ENCODE measurements around the gene GMPR2.

GMPR2 gene

DNA sequence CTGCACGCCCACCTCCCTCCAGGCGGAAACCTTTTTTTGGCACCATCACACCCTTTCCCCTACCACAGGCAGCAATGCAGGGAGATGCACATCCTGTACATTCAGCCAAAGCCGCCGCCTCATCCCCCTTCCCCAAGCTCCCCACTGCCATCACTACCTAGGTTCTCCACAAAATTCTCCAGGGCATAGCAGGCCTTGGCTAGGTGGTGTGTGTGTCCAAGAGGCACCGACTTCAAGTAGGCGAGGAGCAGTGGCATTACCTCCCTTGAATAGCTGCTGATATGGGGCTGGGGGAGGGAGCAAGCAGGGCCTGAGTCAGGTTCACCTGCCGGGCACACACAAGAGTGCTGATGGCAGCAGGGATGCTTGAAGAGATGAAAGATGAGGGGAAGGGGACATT, 47.7 kb upstream of the GMPR2 start:
- Histone ChIP-seq H3K4me3 (replicated peaks; ENCODE audit: insufficient read depth, low read length) (no peak overlapping the region), H3K27me3 (ENCODE audit: insufficient read depth, poor library complexity, severe bottlenecking) (no peaks in the 10 kb centered on the region), H3K27ac (replicated peaks) (no peak overlapping the region)
- TF ChIP-seq POLR2AphosphoS5 (IDR thresholded peaks at IDR 0.05; ENCODE audit: low read depth) = no peak
- TF ChIP-seq GABPA (IDR thresholded peaks at IDR 0.05; ENCODE audit: low read depth) = no peak
- TF ChIP-seq SPI1 (IDR thresholded peaks at IDR 0.05; ENCODE audit: borderline replicate concordance, low read depth) = no peak
- TF ChIP-seq, protein P1, sequence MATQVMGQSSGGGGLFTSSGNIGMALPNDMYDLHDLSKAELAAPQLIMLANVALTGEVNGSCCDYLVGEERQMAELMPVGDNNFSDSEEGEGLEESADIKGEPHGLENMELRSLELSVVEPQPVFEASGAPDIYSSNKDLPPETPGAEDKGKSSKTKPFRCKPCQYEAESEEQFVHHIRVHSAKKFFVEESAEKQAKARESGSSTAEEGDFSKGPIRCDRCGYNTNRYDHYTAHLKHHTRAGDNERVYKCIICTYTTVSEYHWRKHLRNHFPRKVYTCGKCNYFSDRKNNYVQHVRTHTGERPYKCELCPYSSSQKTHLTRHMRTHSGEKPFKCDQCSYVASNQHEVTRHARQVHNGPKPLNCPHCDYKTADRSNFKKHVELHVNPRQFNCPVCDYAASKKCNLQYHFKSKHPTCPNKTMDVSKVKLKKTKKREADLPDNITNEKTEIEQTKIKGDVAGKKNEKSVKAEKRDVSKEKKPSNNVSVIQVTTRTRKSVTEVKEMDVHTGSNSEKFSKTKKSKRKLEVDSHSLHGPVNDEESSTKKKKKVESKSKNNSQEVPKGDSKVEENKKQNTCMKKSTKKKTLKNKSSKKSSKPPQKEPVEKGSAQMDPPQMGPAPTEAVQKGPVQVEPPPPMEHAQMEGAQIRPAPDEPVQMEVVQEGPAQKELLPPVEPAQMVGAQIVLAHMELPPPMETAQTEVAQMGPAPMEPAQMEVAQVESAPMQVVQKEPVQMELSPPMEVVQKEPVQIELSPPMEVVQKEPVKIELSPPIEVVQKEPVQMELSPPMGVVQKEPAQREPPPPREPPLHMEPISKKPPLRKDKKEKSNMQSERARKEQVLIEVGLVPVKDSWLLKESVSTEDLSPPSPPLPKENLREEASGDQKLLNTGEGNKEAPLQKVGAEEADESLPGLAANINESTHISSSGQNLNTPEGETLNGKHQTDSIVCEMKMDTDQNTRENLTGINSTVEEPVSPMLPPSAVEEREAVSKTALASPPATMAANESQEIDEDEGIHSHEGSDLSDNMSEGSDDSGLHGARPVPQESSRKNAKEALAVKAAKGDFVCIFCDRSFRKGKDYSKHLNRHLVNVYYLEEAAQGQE (IDR thresholded peaks at IDR 0.05; ENCODE audit: insufficient replicate concordance, low read depth) = no peak
- TF ChIP-seq, protein P2, sequence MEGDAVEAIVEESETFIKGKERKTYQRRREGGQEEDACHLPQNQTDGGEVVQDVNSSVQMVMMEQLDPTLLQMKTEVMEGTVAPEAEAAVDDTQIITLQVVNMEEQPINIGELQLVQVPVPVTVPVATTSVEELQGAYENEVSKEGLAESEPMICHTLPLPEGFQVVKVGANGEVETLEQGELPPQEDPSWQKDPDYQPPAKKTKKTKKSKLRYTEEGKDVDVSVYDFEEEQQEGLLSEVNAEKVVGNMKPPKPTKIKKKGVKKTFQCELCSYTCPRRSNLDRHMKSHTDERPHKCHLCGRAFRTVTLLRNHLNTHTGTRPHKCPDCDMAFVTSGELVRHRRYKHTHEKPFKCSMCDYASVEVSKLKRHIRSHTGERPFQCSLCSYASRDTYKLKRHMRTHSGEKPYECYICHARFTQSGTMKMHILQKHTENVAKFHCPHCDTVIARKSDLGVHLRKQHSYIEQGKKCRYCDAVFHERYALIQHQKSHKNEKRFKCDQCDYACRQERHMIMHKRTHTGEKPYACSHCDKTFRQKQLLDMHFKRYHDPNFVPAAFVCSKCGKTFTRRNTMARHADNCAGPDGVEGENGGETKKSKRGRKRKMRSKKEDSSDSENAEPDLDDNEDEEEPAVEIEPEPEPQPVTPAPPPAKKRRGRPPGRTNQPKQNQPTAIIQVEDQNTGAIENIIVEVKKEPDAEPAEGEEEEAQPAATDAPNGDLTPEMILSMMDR (IDR thresholded peaks at IDR 0.05; ENCODE audit: insufficient read depth, low read length) = no peak
- DNase-seq (ENCODE audit: low read depth in 1 of 2, low spot score in 1 of 2) = no peak

DNA sequence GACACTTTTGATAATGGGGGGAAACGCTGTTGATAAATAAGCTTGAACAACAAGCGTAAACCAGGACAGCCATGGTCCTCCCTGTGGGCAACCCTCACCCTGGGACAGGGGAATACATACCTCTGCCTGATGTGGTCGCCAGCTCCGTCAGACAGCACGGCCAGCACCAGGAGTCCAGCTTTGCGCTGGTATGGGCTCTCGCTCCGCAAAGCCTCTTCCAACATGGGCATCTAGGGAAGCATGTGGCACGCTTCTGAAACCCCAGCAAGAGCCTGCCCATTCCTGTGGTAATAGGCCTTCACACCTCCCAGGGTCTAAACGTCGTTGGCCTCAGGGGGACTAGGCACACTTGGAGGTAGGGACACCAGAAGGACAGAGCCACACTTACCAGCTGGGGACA, 47.0 kb upstream of the GMPR2 start:
- no peak overlapping the region for H3K27ac ChIP-seq (replicated peaks)

DNA sequence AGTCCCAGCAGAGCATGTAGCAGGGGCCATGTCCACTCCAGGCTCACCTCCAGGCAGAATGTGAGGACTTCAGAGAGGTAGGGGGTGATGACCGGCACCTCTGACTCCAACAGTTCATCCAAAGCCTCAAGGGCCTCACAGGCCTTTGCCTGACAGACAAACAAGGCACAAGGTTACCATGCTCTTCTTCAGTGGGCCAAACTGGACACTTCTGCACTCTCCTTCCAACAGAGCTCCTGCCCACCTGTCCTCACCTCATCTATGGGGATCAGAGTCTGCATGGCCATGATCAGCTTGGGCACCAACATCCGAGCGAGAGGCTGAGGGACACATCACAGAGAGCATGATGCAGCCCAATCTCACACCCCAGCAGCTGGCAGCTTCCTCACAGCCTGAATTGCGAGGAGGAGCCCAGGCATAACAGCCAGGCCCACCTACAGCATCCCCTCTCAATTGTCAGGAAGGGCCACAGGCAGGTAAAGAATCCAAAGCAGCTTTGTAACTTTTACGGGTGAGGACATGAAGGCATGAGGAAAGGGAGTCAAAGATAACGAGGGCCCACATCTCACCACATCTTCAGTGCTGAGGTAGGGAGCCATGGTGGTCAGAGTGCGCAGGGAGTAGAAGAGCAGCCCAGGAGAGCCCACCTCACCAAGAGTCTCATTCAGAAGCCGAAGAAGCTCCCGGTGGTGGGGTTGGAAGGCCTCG, 45.7 kb upstream of the GMPR2 start:
- no peak overlapping the region for H3K27ac ChIP-seq (replicated peaks)
- H3K4me3 ChIP-seq (replicated peaks; ENCODE audit: insufficient read depth, low read length) = no peak overlapping the region
- no peaks in the 10 kb centered on the region for H3K27me3 ChIP-seq (ENCODE audit: insufficient read depth, poor library complexity, severe bottlenecking)
- TF ChIP-seq POLR2AphosphoS5 (IDR thresholded peaks at IDR 0.05; ENCODE audit: low read depth) (no peak), GABPA (IDR thresholded peaks at IDR 0.05; ENCODE audit: low read depth) (no peak), SPI1 (IDR thresholded peaks at IDR 0.05; ENCODE audit: borderline replicate concordance, low read depth) (no peak)
- TF ChIP-seq, protein P2 (IDR thresholded peaks at IDR 0.05; ENCODE audit: insufficient read depth, low read length) = no peak
- TF ChIP-seq, protein P1 (IDR thresholded peaks at IDR 0.05; ENCODE audit: insufficient replicate concordance, low read depth) = no peak
- no peak for DNase-seq (ENCODE audit: low read depth in 1 of 2, low spot score in 1 of 2)

More for the DNA sequence above, 47.0 kb upstream of the GMPR2 start:
- DNase-seq (ENCODE audit: low read depth in 1 of 2, low spot score in 1 of 2) = no peak
- Histone ChIP-seq H3K27me3 (ENCODE audit: insufficient read depth, poor library complexity, severe bottlenecking) (no peaks in the 10 kb centered on the region), H3K4me3 (replicated peaks; ENCODE audit: insufficient read depth, low read length) (no peak overlapping the region)
- TF ChIP-seq SPI1 (IDR thresholded peaks at IDR 0.05; ENCODE audit: borderline replicate concordance, low read depth) (no peak), POLR2AphosphoS5 (IDR thresholded peaks at IDR 0.05; ENCODE audit: low read depth) (no peak), GABPA (IDR thresholded peaks at IDR 0.05; ENCODE audit: low read depth) (no peak)
- TF ChIP-seq, protein P2 (IDR thresholded peaks at IDR 0.05; ENCODE audit: insufficient read depth, low read length) = no peak
- TF ChIP-seq, protein P1 (IDR thresholded peaks at IDR 0.05; ENCODE audit: insufficient replicate concordance, low read depth) = no peak

Measured in HL-60 (cell line).